H9 (cell line): ENCODE data around the gene RAB3B. TPM values are rescaled to one million over a fixed set of nuclear protein-coding genes. Genes with fewer than 3 reads are reported as not detected.

Experiments used
- DNase-seq: peaks from one replicate; pipeline ENCODE4 v3.0.0-alpha.2; 2017
- H2AFZ ChIP-seq: one replicate; pipeline ENCODE4 v1.6.1; 2013; ENCODE audit warnings: mild to moderate bottlenecking, low read length, control low read depth, moderate library complexity
- H2AK5ac ChIP-seq: 2 replicates; pipeline ENCODE4 v1.6.1; 2013; ENCODE audit warnings: low read length, control low read depth, mixed read lengths; ENCODE audit not compliant: insufficient read length
- H2BK120ac ChIP-seq: one replicate; pipeline ENCODE4 v1.6.1; 2013; ENCODE audit warnings: low read depth, mild to moderate bottlenecking, low read length, control low read depth, inconsistent platforms; ENCODE audit not compliant: poor library complexity, severe bottlenecking
- H2BK12ac ChIP-seq: 2 replicates; pipeline ENCODE4 v1.6.1; 2013; ENCODE audit warnings: low read length, control low read depth, mixed read lengths, low read depth; ENCODE audit not compliant: insufficient read length
- H2BK15ac ChIP-seq: 2 replicates; pipeline ENCODE4 v1.6.1; 2013; ENCODE audit warnings: low read depth, low read length, control low read depth
- H2BK20ac ChIP-seq: one replicate; pipeline ENCODE4 v1.6.1; 2013; ENCODE audit warnings: low read depth, mild to moderate bottlenecking, low read length, control low read depth, inconsistent platforms; ENCODE audit not compliant: poor library complexity, severe bottlenecking
- H2BK5ac ChIP-seq: 2 replicates; pipeline ENCODE4 v1.6.1; 2013; ENCODE audit warnings: low read length, control low read depth, mixed read lengths; ENCODE audit not compliant: insufficient read length
- H3K14ac ChIP-seq: 2 replicates; pipeline ENCODE4 v1.6.1; 2013; ENCODE audit warnings: low read length, control low read depth; ENCODE audit not compliant: insufficient read depth
- H3K18ac ChIP-seq: 2 replicates; pipeline ENCODE4 v1.6.1; 2013; ENCODE audit warnings: low read depth, mild to moderate bottlenecking, mixed read lengths, low read length, control low read depth; ENCODE audit not compliant: insufficient read length
- H3K23ac ChIP-seq: 2 replicates; pipeline ENCODE4 v1.6.1; 2013; ENCODE audit warnings: low read length, control low read depth, mixed read lengths, low read depth; ENCODE audit not compliant: insufficient read length
- H3K23me2 ChIP-seq: 2 replicates; pipeline ENCODE4 v1.6.1; 2013; ENCODE audit warnings: low read depth, mild to moderate bottlenecking, mixed read lengths, low read length, control low read depth; ENCODE audit not compliant: insufficient read length, poor library complexity, severe bottlenecking
- H3K27ac ChIP-seq: 2 replicates; pipeline ENCODE4 v1.5.1; 2013; ENCODE audit warnings: low read length, control low read depth, mixed read lengths, low read depth; ENCODE audit not compliant: insufficient read length
- H3K27me3 ChIP-seq: 2 replicates; pipeline ENCODE4 v1.6.1; 2013; ENCODE audit warnings: low read length, control low read depth, inconsistent platforms; ENCODE audit not compliant: insufficient read depth
- H3K4ac ChIP-seq: 2 replicates; pipeline ENCODE4 v1.6.1; 2013; ENCODE audit warnings: low read depth, mild to moderate bottlenecking, control low read depth, inconsistent platforms, low read length, moderate library complexity
- H3K4me1 ChIP-seq: 2 replicates; pipeline ENCODE4 v1.6.1; 2013; ENCODE audit warnings: low read length, control low read depth, inconsistent platforms; ENCODE audit not compliant: insufficient read depth
- H3K4me2 ChIP-seq: 2 replicates; pipeline ENCODE4 v1.6.1; 2013; ENCODE audit warnings: low read length, control low read depth, mixed read lengths; ENCODE audit not compliant: insufficient read length, insufficient read depth
- H3K56ac ChIP-seq: 2 replicates; pipeline ENCODE4 v1.6.1; 2013; ENCODE audit warnings: low read depth, mild to moderate bottlenecking, mixed read lengths, low read length, control low read depth; ENCODE audit not compliant: insufficient read length
- H3K79me1 ChIP-seq: 2 replicates; pipeline ENCODE4 v1.6.1; 2013; ENCODE audit warnings: low read depth, mild to moderate bottlenecking, moderate library complexity, low read length, control low read depth, inconsistent platforms; ENCODE audit not compliant: insufficient read depth, poor library complexity, severe bottlenecking
- H3K79me2 ChIP-seq: 2 replicates; pipeline ENCODE4 v1.6.1; 2013; ENCODE audit warnings: low read length, control low read depth, inconsistent platforms; ENCODE audit not compliant: insufficient read depth
- H3K9ac ChIP-seq: 2 replicates; pipeline ENCODE4 v1.6.1; 2013; ENCODE audit warnings: low read length, control low read depth, mixed read lengths; ENCODE audit not compliant: insufficient read length; ENCODE audit errors: extremely low read depth
- H3K9me3 ChIP-seq: one replicate; pipeline ENCODE4 v1.6.1; 2013; ENCODE audit warnings: low read depth, low read length, inconsistent platforms; ENCODE audit not compliant: control insufficient read depth
- H3T11ph ChIP-seq: one replicate; pipeline ENCODE4 v1.6.1; 2013; ENCODE audit warnings: mild to moderate bottlenecking, low read length, control low read depth, inconsistent platforms
- H4K20me1 ChIP-seq: one replicate; pipeline ENCODE4 v1.6.1; 2013; ENCODE audit not compliant: control insufficient read depth, insufficient read length, insufficient read depth
- H4K5ac ChIP-seq: 2 replicates; pipeline ENCODE4 v1.6.1; 2013; ENCODE audit warnings: low read depth, mild to moderate bottlenecking, mixed read lengths, low read length, control low read depth; ENCODE audit not compliant: insufficient read length
- H4K8ac ChIP-seq: replicated peaks from 2 replicates; pipeline ENCODE4 v1.6.1; 2013; ENCODE audit warnings: low read length, control low read depth, mixed read lengths, low read depth; ENCODE audit not compliant: insufficient read length
- H4K91ac ChIP-seq: 2 replicates; pipeline ENCODE4 v1.6.1; 2013; ENCODE audit warnings: low read depth, mild to moderate bottlenecking, moderate library complexity, mixed read lengths, low read length, control low read depth; ENCODE audit not compliant: insufficient read length
- H3K27ac Mint-ChIP-seq, 3 experiments: 2 replicates in 2 of 3; 3 replicates in 1 of 3; pipeline ENCODE4 v1.8.0; 2020 to 2021; ENCODE audit warnings: mixed read lengths in 3 of 3, mild to moderate bottlenecking in 1 of 3, moderate library complexity in 1 of 3
- H3K27me3 Mint-ChIP-seq: 2 replicates; pipeline ENCODE4 v1.8.0; 2021; ENCODE audit warnings: low read depth, mild to moderate bottlenecking, moderate library complexity, mixed read lengths
- H3K36me3 Mint-ChIP-seq, 3 experiments: 2 replicates in 2 of 3; 3 replicates in 1 of 3; pipeline ENCODE4 v1.8.0; 2020 to 2021; ENCODE audit warnings: low read depth in 3 of 3, mixed read lengths in 3 of 3; ENCODE audit not compliant: insufficient read depth in 1 of 3
- H3K4me1 Mint-ChIP-seq, 2 experiments: 2 replicates each; pipeline ENCODE4 v1.8.0; 2020; ENCODE audit warnings: mixed read lengths in 2 of 2
- H3K4me3 Mint-ChIP-seq, 2 experiments: 2 replicates in 1 of 2; 3 replicates in 1 of 2; pipeline ENCODE4 v1.8.0; 2020 to 2021; ENCODE audit warnings: mild to moderate bottlenecking in 2 of 2, mixed read lengths in 2 of 2, moderate library complexity in 1 of 2
- H3K9me3 Mint-ChIP-seq, 2 experiments: 2 replicates in 1 of 2; 3 replicates in 1 of 2; pipeline ENCODE4 v1.8.0; 2020; ENCODE audit warnings: mild to moderate bottlenecking in 2 of 2, mixed read lengths in 2 of 2, moderate library complexity in 1 of 2
- CTCF ChIP-seq: fragments of 200-600 bp; sonication (generic); conservative IDR thresholded peaks from 3 replicates; pipeline ENCODE4 v1.8.0; 2021; ENCODE audit warnings: antibody characterized with exemption, mild to moderate bottlenecking
- WGBS: extraction: QIAGEN DNeasy Blood & Tissue Kit; methylation state at CpG from one replicate; pipeline ENCODE4 v1.1.7; 2013; ENCODE audit warnings: missing lambda C conversion rate, low lambda C conversion rate, mixed read lengths; ENCODE audit not compliant: insufficient read length; ENCODE audit errors: extremely low coverage; 5-methylcytosine and 5-hydroxymethylcytosine counted together
- total RNA-seq: library from RNA; stranded (reverse); gene quantifications from 2 replicates; pipeline ENCODE4 v1.2.1, GENCODE V29; 2021

RAB3B gene
- total RNA-seq, 1 experiment from 2014 or later, result 30.6 TPM

- Histone ChIP-seq H2BK15ac (no peak overlapping the region), H2AFZ (no peak overlapping the region), H3K4ac (no peak overlapping the region), H2BK5ac (no peak overlapping the region), H3K4me2 (no peak overlapping the region), H3K27ac (no peak overlapping the region), H3K79me2 (no peaks in the 10 kb centered on the region), H3K9me3 (no peaks in the 10 kb centered on the region), H4K91ac (no peak overlapping the region), H3K4me1 (peaks cover 7% of the 10 kb centered on the region; the same call in 1 of the 2 replicates), H3K23me2 (no peaks in the 10 kb centered on the region), H4K20me1 (no peaks in the 10 kb centered on the region), H3T11ph (no peak overlapping the region), H3K56ac (no peak overlapping the region), H2BK12ac (no peak overlapping the region), H4K5ac (no peak overlapping the region), H3K23ac (no peak overlapping the region), H2BK120ac (no peak overlapping the region), H2BK20ac (no peak overlapping the region), H4K8ac (no peak overlapping the region), H3K27me3 (no peaks in the 10 kb centered on the region), H3K18ac (no peak overlapping the region), H3K14ac (no peak overlapping the region), H3K9ac (no peak overlapping the region), H2AK5ac (no peak overlapping the region), H3K79me1 (no peaks in the 10 kb centered on the region)
- no peak for DNase-seq
- no peak for TF ChIP-seq CTCF
- H3K27ac Mint-ChIP-seq, result peak overlapping the region in 2 of 3 experiments; percentile 20 to 77; a peak in 2 of 7 replicates
- H3K9me3 Mint-ChIP-seq, result peaks cover 10 to 11% of the 10 kb centered on the region in 2 experiments
- no CpG with 5 or more reads among the region's 2 CpGs for WGBS
- H3K4me3 Mint-ChIP-seq, result no peak overlapping the region
- H3K4me1 Mint-ChIP-seq, result peaks cover 30 to 38% of the 10 kb centered on the region in 2 experiments
- peaks cover 7 to 19% (median 17%) of the 10 kb centered on the region in 3 experiments; a peak in 5 of 7 replicates for H3K36me3 Mint-ChIP-seq
- H3K27me3 Mint-ChIP-seq, result no peaks in the 10 kb centered on the region
Measured at GRCh38 chr1:51908499-51908898, 82.0 kb downstream of the RAB3B start.
